ENCODE data around the gene ANO2.

The ANO2 gene

DNA sequence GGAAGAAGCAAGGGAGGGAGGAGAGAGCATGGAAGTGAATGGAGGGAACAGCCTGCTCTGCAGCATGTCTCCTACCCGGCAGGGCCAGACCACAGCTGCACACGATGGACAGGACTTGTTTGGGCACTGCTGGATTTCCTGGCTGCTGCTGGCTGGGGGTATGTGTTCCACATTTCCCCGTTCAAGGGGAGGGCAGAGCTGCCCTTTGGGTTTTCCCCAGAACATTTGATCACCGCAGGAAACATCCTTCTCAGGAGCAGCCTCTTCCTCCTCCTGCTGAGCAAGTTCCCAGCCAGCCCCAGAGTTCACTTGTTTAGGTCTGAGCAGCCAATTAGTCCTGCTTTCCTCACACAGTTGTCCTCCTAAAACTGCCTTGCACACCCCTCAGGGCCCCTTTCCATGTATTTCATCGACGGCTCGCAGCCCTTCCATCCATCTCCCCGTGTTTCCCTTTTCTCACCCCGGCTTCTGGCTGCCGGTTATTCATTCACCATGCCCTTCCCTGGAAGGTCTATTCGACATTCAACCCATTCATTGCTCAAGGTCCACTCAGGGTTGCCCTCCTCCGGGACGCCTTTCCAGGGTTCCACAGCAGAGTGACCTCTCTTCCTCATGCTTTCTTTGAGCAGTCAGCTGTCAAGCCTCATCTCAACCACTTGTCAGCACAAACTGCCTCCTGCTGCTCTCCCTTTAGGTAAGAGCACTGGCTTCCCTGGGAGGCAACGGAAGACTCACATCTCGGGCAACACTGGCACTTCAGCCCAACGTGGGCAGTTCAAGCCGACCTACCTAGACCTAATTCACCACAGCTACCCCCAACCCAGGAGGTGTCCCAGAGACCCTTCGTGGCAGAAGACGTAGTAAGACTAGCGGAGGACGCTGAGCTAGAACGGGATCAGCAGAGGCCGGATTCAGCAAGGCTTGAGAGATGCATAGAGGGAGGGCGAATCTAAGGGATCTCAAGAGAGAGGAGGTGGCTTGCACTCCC lies 20.1 kb upstream of the ANO2 start:
- no peak for DNase-seq (ENCODE audit: low read depth)

DNA sequence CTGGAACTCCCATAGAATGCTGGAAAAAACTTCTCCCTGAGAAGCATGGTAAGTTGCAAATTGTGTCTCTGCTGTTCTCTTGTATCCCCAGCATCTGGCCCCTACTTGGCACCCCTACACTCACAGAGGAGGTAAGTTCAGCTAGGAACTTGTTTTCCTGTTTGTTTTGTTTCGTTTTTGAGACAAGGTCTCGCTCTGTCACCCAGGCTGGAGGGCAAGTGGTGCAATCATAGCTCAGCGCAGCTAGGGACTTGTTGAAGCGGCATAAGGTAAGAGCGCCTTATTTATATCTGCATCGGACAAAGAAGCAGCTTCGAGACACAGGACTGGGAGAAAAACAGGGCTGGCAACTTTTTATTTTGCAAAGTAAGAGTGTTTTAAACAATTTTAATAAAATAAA lies 18.5 kb upstream of the ANO2 start:
- DNase-seq (ENCODE audit: low read depth) = no peak

DNA sequence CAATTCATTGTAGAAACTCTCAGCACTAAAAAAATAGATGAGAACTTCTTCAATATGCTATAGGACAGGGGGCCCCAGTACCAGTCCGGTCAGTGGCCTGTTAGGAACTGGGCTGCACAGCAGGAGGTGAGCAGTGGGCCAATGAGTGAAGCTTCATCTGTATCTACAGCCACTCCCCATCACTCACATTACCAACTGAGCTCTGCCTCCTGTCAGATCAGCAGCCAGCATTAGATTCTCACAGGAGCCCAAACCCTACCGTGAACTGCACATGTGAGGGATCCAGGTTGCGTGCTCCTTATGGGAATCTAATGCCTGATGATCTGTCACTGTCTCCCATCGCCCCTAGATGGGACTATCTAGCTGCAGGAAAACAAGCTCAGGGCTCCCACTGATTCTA lies 15.7 kb upstream of the ANO2 start:
- DNase-seq (ENCODE audit: low read depth) = no peak

- no peak for DNase-seq (ENCODE audit: low read depth)
Observed at GRCh38 chr12:5956987-5957386, 11.9 kb upstream of the ANO2 start.

- no peak for DNase-seq (ENCODE audit: low read depth)
Observed at GRCh38 chr12:5954661-5955060, 9.6 kb upstream of the ANO2 start.

- DNase-seq (ENCODE audit: low read depth) = no peak
Observed at GRCh38 chr12:5953835-5954586, 9.0 kb upstream of the ANO2 start.

DNA sequence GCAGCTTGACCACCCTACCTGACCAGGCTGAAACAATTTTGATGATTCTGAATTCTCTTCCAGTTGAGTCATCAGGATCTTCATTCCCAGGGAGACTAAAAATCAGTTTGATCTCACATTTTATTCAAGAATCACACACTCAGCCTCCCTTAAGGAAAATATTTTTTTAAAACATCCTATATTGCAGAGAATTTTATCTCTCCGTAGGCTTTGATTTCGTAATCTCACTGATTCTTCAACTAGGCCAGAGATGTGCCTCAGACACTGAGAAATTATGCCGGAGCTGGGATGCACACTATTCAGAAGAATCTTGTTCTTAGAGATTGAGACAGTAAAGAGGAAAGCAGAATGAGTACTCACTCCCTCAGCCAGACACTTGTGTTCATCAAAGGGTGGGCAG lies 7.0 kb upstream of the ANO2 start:
- DNase-seq (ENCODE audit: low read depth) = no peak

- DNase-seq (ENCODE audit: low read depth) = no peak
Observed at GRCh38 chr12:5948696-5949095, 3.6 kb upstream of the ANO2 start.

GRCh38 chr12:5947006-5947405 lies 1.9 kb upstream of the ANO2 start:
- DNase-seq (ENCODE audit: low read depth) = no peak

DNA sequence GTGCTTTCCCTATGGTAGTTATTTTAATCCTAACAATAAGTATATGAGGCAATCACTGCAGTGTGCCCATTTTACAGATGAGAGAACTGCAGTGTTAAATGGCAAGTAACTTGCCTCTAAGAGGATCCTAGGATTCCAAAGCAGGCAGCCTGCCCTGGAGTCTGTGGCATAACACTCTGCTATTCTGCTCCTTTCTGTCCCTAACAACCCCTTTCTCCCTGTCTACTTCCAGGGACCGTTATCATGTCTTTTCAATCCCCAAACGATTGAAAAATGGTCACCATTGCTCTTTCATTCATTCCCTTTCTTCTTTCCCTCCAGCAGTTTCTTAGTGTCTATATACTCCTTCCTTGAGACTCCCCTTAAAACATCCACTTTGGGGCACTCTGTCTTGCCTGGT lies 1.3 kb upstream of the ANO2 start:
- no peak for DNase-seq (ENCODE audit: low read depth)

GRCh38 chr12:5944688-5945070 lies 380 bp downstream of the ANO2 start:
- DNase-seq (ENCODE audit: low read depth) = no peak

DNA sequence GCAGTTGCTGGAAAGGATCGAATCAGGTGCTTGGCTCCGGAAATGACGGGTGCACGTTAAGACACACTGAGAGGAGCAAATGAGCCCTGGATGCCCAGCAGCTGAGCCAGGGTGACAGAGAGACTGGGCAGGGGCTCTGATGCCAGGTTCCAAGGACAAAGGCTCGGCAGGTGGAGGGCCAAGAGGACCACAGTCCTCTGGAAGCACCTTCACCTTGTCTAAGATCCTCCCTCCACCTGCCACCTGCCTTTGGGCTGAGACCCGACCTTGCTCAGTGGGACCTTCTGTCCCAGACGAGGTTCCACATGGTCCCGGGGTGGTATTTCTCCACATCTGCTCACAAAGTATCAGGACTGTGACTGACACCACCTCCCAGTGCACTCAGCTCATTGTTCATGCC lies 1.0 kb downstream of the ANO2 start:
- no peak for DNase-seq (ENCODE audit: low read depth)

- no peak for DNase-seq (ENCODE audit: low read depth)
Observed at GRCh38 chr12:5941907-5942306, 3.2 kb downstream of the ANO2 start.

DNA sequence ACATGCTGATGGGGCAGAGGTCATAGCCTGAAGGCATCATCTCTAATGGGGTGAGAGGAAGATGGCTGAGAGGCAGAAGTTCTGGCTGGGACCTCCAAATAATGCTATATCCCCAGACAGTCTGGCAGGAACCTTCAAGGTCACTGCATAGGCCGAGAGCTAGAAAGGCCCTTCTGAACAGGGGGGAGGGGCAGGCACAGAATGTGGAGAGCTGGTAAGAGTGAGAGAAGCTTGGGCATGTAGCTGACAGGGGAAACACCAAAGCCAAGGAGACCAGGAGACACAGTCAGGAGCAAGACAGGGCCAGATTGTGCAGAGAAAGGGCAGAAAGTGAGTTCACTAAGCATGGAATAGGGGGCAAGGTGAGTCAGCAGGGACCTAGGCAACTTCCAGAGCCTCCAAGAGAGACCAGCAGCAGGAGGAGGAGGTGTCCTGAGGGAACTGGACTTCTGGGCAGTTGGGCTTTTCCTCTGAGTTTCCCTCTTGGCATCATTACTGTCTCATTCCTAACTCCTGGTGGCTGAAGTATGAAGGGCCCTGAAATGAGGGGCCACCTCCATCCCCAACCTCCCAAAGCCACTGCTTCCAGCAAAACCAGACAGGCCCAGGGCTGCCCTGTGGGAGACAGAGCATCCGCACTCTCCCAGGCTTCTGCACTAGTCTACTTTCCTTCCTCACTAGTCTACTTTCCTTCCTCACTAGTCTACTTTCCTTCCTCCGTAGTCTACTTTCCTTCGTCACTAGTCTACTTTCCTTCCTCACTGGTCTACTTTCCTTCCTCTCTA lies 17.1 kb downstream of the ANO2 start:
- no peak for DNase-seq (ENCODE audit: low read depth)

- DNase-seq (ENCODE audit: low read depth) = no peak
Observed at GRCh38 chr12:5925646-5926045, 19.4 kb downstream of the ANO2 start.

DNA sequence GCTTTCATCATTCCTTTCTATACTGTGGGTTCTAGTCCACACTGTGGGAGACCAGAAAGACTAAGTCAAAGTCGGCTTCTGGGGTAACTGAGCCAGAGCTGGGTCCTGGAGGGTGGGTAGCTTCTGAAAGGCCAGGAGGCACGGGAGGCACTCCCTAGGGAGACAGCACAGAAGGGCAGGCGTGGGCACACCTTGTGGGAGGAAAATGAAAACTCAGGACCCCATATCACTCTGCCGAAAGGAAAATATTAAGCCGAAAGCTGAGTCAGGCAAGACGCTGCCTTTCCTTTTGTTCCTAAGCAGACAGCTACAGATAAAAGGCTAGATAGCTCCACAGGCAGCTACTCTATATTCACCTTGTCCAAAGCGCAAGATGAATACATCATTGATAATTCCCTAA lies 20.7 kb downstream of the ANO2 start:
- no peak for DNase-seq (ENCODE audit: low read depth)

DNA sequence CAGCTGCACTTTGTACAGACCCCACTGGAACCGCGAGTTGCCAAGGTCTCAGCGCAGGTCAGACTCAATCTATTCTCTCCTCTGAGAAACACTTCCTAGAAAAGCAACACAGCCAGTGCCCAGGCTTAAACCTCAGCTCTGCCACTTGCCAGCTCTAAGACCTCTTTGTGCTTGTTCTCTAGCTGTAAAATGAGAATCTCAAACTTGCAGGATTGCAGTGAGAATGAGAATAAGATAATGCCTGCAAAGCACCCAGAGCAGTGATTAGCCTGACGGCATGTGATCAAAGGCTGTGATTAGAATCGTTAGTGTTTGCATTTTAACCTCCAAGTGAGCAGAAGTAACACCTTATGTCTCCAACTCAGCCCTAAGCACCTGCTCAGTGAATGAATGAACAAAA lies 21.3 kb downstream of the ANO2 start:
- no peak for DNase-seq (ENCODE audit: low read depth)

DNA sequence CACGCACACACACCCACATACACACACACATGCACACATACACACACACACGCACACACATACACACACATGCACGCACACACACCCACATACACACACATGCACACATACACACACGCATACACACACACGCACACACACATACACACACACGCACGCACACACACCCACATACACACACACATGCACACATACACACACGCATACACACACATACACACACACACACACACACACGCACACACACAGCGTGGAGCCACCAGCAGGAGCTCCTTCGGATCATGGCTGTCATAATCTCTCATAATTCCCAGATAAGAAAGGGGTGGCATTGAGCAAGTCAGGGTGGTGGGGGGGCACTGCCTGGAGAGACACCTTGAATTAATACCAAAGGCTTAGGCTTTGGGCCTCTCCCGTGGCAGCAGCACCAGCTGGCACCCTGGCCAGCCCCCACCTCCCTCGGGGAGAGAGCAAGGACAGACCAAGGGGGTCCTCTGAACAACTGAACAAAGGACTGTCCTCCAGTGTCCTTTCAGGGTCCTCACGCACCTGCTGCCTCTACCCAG lies 21.9 kb downstream of the ANO2 start:
- no peak for DNase-seq (ENCODE audit: low read depth)

DNA sequence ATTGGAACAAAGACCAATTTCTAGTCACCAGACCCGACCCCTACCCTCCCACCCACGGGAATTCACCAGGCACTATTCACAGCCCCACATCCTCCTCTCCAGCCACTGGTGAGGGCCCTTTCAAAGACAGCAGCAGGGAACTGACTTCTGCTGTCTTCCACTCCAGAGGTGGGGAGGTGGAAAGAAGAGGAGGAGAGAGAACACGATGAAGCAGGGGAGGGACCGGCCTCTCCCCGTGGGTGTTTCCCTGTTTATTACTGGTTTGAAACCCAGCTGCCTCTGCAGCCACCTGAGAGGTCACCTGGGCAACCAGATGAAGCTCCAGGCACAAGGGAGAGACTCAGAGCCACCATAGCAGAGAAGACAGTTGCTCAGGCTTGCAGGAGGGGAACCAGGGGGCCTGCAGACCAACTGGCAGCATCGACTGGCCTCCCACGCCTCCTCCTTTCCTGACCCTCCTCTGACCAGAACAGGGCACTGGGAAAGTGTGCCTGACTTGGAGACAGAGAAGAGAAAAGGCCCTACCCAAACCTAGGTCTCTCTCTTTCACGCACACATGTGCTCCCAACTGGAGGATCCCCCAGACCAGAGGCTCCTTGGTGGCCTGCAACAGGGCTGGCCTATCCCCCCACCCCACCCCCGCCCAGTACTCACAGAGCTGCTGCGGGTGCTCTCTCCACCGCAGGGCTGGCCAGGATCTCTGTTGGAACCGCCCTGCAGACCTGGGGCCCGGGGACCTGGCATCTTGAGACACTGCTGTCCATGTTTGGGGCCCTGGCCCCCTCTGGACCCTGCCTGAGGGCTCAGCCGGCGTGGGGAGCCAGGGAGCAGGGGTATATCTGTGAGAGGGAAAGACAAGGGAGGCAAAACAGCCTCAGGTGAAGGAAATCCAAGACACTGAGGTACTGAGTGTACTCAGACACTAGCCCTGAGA lies 22.8 kb downstream of the ANO2 start:
- DNase-seq (ENCODE audit: low read depth) = no peak

- no peak for DNase-seq (ENCODE audit: low read depth)
Observed at GRCh38 chr12:5921027-5921909, 23.8 kb downstream of the ANO2 start.
